Activated CD8-positive, alpha-beta T cell treated with anti-CD3 and anti-CD28 coated beads for 36 hours (primary cell): ENCODE results near the gene PRKN. TPM values are rescaled to one million over a fixed set of nuclear protein-coding genes. Genes with fewer than 3 reads are reported as not detected.

Experiments used
- ATAC-seq: fragments of 200-7000 bp; cut with Tn5 transposase; one replicate; pipeline ENCODE4 v1.10.0; 2021; ENCODE audit warnings: mild to moderate bottlenecking, moderate library complexity
- CTCF ChIA-PET: fragments of 350-600 bp; sonication (Branson Sonifier 250); formaldehyde crosslinking; loops from one replicate; lab custom pipeline; 2021; ENCODE audit warnings: antibody characterized with exemption; lab: Charles Lee
- POLR2A ChIA-PET: fragments of 350-600 bp; sonication (Branson Sonifier 250); formaldehyde crosslinking; loops from one replicate; lab custom pipeline; 2021; ENCODE audit warnings: antibody characterized with exemption; lab: Charles Lee
- DNase-seq: peaks from one replicate; pipeline ENCODE4 v3.0.0-alpha.2; 2020
- H3K27ac Mint-ChIP-seq: one replicate; pipeline ENCODE4 v1.8.0; 2021; ENCODE audit warnings: mild to moderate bottlenecking, mixed read lengths
- H3K27me3 Mint-ChIP-seq: one replicate; pipeline ENCODE4 v1.8.0; 2021; ENCODE audit warnings: mixed read lengths
- H3K36me3 Mint-ChIP-seq: one replicate; pipeline ENCODE4 v1.8.0; 2021; ENCODE audit warnings: low read depth, mixed read lengths
- H3K4me1 Mint-ChIP-seq: one replicate; pipeline ENCODE4 v1.8.0; 2021; ENCODE audit warnings: low read depth, mixed read lengths
- H3K4me3 Mint-ChIP-seq: one replicate; pipeline ENCODE4 v1.8.0; 2021; ENCODE audit warnings: mild to moderate bottlenecking, moderate library complexity, mixed read lengths
- H3K9me3 Mint-ChIP-seq: one replicate; pipeline ENCODE4 v1.8.0; 2021; ENCODE audit warnings: mixed read lengths
- CTCF ChIP-seq: fragments of 200-600 bp; IDR thresholded peaks from one replicate; pipeline ENCODE4 v1.8.0; 2022; ENCODE audit warnings: antibody characterized with exemption, mild to moderate bottlenecking
- intact Hi-C: fragments of 100-400 bp; cut with micrococcal nuclease; formaldehyde crosslinking; loops from one replicate; pipeline ENCODE4 v1.10.0; 2022
- total RNA-seq, 2 experiments: library from RNA; stranded (reverse); gene quantifications; one replicate each; pipeline ENCODE4 v1.2.3, GENCODE V29; 2021

Gene PRKN
- total RNA-seq, 2 experiments from 2014 or later = 1.2 to 1.4 TPM

- DNase-seq = no peak
- ATAC-seq = no peak
- H3K27me3 Mint-ChIP-seq = no peaks in the 10 kb centered on the region
- intact Hi-C loops = no loop called here
- no peaks in the 10 kb centered on the region for H3K36me3 Mint-ChIP-seq
- no peaks in the 10 kb centered on the region for H3K4me1 Mint-ChIP-seq
- TF ChIP-seq CTCF = no peak
- no peaks in the 10 kb centered on the region for H3K9me3 Mint-ChIP-seq
- ChIA-PET POLR2A (no interaction called here), CTCF (no interaction called here)
- no peak overlapping the region for H3K27ac Mint-ChIP-seq
- H3K4me3 Mint-ChIP-seq = no peak overlapping the region
These were observed 572.6 kb downstream of the PRKN start for GRCh38 chr6:162154930-162155329.

- DNase-seq (no peak), ATAC-seq (no peak)
- no peak for TF ChIP-seq CTCF
- intact Hi-C loops = no loop called here
- no peaks in the 10 kb centered on the region for H3K27me3 Mint-ChIP-seq
- H3K36me3 Mint-ChIP-seq = no peaks in the 10 kb centered on the region
- H3K4me3 Mint-ChIP-seq = no peak overlapping the region
- no peaks in the 10 kb centered on the region for H3K4me1 Mint-ChIP-seq
- CTCF ChIA-PET = no interaction called here
- H3K9me3 Mint-ChIP-seq = no peaks in the 10 kb centered on the region
- POLR2A ChIA-PET = no interaction called here
- no peak overlapping the region for H3K27ac Mint-ChIP-seq
These were observed 573.6 kb downstream of the PRKN start for GRCh38 chr6:162154001-162154400.

- CTCF ChIA-PET = no interaction called here
- Mint-ChIP-seq H3K9me3 (no peaks in the 10 kb centered on the region), H3K27ac (no peak overlapping the region), H3K4me3 (no peak overlapping the region), H3K4me1 (no peaks in the 10 kb centered on the region), H3K27me3 (no peaks in the 10 kb centered on the region), H3K36me3 (no peaks in the 10 kb centered on the region)
- TF ChIP-seq CTCF = no peak
- ATAC-seq (no peak), DNase-seq (no peak)
- intact Hi-C loops = no loop called here
- POLR2A ChIA-PET = no interaction called here
These were observed 574.4 kb downstream of the PRKN start for GRCh38 chr6:162153120-162153519.

- no peaks in the 10 kb centered on the region for H3K36me3 Mint-ChIP-seq
- DNase-seq = no peak
- H3K27me3 Mint-ChIP-seq = no peaks in the 10 kb centered on the region
- no peaks in the 10 kb centered on the region for H3K4me1 Mint-ChIP-seq
- CTCF ChIA-PET = no interaction called here
- intact Hi-C loops = no loop called here
- ATAC-seq = no peak
- no peak for TF ChIP-seq CTCF
- H3K9me3 Mint-ChIP-seq = no peaks in the 10 kb centered on the region
- no peak overlapping the region for H3K27ac Mint-ChIP-seq
- H3K4me3 Mint-ChIP-seq = no peak overlapping the region
- POLR2A ChIA-PET = no interaction called here
These were observed 576.4 kb downstream of the PRKN start for GRCh38 chr6:162151021-162151665.

- H3K9me3 Mint-ChIP-seq = no peaks in the 10 kb centered on the region
- H3K36me3 Mint-ChIP-seq = no peaks in the 10 kb centered on the region
- DNase-seq (no peak), ATAC-seq (no peak)
- no peaks in the 10 kb centered on the region for H3K4me1 Mint-ChIP-seq
- intact Hi-C loops = no loop called here
- no peak overlapping the region for H3K27ac Mint-ChIP-seq
- ChIA-PET POLR2A (no interaction called here), CTCF (no interaction called here)
- TF ChIP-seq CTCF = no peak
- no peaks in the 10 kb centered on the region for H3K27me3 Mint-ChIP-seq
- no peak overlapping the region for H3K4me3 Mint-ChIP-seq
These were observed 577.3 kb downstream of the PRKN start for GRCh38 chr6:162150295-162150694.
